AG09319 (cell line): ENCODE data around the gene TRPC4AP.

Experiments
- DNase-seq: peaks from one replicate; pipeline ENCODE4 v3.0.0-alpha.2; 2010; ENCODE audit warnings: low read depth; ENCODE audit errors: extremely low read depth
- TF ChIP-seq, protein P1 (sequence below): IDR thresholded peaks from 2 replicates; pipeline ENCODE4 v1.5.1; 2011; ENCODE audit warnings: low read depth, mild to moderate bottlenecking, inconsistent platforms, low read length, moderate library complexity

The TRPC4AP gene

DNA sequence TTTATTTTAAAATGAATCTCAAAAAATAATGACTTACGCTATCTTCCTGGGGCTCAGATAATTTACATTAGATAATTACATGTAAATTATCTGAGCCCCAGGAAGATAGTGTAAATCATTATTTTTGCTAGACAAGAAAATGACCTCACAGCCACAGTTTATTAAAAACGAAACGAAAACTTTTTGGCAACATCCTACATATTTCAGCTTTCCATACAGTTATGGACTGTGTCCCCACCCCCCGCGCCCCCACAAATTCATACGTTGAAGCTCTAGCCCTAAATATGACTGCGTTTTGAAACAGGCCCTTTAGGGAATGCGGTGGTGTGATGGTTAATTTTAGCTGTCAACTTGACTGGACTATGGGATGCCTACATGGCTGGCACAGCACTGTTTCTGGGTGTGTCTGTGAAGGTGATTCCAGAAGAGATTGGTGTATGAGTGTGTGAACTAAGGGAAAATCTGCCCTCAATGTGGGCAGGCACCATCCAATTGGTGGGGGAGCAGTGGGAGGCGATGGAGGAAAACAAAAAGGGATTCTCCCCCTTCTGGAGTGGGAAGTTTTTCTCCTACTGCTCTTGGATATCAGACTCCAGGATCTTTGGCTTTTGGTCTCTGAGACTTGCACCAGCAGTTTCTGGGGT lies 52.6 kb downstream of the TRPC4AP start:
- TF ChIP-seq, protein P1, sequence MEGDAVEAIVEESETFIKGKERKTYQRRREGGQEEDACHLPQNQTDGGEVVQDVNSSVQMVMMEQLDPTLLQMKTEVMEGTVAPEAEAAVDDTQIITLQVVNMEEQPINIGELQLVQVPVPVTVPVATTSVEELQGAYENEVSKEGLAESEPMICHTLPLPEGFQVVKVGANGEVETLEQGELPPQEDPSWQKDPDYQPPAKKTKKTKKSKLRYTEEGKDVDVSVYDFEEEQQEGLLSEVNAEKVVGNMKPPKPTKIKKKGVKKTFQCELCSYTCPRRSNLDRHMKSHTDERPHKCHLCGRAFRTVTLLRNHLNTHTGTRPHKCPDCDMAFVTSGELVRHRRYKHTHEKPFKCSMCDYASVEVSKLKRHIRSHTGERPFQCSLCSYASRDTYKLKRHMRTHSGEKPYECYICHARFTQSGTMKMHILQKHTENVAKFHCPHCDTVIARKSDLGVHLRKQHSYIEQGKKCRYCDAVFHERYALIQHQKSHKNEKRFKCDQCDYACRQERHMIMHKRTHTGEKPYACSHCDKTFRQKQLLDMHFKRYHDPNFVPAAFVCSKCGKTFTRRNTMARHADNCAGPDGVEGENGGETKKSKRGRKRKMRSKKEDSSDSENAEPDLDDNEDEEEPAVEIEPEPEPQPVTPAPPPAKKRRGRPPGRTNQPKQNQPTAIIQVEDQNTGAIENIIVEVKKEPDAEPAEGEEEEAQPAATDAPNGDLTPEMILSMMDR: no peak
- no peak for DNase-seq

DNA sequence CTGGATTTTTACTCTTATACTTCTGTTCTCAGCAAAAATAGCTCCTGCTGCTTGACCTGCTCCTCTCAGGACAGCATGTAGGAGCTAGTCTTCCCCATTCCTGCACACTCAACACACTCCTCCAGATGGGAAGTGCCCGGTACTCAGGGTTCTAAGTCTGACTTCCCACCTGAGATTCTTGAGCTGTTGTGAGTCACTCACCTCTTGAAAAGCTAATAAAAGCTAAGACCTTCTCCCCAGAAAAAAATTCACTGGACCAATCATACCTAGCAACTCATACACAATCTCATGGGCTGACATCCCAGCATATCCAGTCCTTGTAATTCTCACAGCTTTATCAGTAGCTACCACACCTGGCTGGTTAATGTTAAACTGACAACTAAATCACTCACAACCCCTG lies 53.5 kb downstream of the TRPC4AP start:
- no peak for DNase-seq
- TF ChIP-seq, protein P1: no peak

DNA sequence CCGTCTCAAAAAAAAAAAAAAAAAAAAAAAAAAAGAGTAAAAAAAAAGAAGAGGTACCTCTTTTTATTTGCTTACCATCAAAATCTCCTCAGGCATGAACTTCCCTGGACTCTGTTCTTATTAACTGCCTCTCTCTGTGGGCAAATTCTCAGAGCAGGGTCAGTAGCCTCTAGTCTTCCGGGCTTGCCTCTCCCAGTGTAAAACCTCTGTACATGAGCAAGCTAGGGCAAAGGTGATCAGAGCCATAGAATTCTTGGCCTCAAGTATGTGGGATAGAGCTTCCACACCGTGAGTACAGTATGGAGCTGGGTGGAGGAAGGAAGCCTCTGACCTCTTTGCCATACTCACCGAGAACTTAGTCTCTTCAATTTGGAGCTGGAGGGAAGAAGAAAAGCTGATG lies 58.5 kb downstream of the TRPC4AP start:
- TF ChIP-seq, protein P1: no peak
- no peak for DNase-seq

DNA sequence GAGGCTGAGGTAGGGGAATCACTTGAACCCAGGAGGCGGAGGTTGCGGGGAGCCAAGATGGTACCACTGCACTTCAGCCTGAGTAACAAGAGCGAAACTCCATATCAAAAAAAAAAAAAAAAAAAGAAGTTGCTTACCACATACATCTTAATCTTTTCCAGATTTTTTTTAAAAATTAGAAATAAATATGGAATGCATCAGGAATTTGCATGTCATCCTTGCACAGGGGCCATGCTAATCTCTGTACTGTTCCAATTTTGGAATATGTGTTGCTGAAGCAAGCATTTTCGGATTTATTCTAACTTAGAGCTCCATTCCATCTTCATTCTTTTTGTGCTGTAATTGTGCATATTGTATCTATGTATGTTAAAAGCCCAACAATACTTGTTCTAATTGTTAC lies 62.5 kb downstream of the TRPC4AP start:
- no peak for DNase-seq
- TF ChIP-seq, protein P1: no peak

DNA sequence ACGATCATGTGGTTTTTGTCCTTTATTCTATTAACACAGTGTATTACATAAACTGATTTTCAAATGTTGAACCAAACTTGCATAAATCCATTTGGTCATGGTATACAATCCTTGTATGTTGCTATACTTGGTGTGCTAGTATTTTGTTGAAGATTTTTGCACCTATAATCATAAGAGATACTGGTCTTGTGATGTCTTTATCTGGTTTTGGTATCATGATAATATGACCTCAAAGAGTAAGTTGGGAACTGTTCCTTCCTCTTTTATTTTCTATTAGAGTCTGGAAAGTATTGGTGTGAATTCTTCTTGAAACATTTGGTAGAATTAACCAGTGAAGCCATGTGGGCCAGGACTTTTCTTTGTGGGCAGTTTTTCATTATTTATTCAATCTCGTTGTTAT lies 65.3 kb downstream of the TRPC4AP start:
- DNase-seq: no peak
- TF ChIP-seq, protein P1: no peak

DNA sequence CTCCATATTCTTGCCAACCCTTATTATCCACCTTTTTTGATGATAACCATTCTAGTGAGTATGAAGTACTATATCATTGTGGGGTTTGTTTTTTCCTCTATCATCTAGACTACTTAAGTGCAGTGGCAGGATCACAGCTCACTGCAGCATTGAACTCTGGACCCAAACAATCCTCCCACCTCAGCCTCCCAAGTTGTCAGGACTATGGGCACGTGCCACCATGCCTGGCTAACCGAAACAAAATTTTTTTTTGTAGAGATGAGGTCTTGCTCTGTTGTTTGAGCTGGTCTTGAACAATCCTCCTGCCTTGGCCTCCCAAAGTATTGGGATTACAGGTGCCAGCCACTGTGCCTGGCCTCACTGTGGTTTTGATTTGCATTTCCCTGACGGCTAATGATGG lies 67.5 kb downstream of the TRPC4AP start:
- TF ChIP-seq, protein P1: no peak

DNA sequence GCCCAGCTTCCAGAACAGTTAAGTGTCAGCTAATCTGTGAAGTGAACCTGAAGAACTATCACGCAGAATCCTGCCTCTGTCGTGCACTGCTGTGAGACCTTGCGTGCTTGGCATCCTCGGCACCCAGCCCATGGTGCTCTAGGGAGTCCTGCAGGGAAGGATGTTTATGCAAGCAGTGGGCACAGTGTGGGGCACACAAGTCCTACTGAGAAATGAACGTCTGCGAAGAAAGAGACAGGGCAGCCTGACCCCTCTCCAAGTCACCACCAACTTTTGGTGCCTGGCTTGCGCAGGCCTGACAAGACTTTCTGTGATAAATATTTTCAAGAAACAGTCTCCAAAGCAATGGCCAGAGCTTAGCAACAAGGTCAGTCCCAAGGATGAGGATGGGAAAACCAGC lies 69.0 kb downstream of the TRPC4AP start:
- DNase-seq: no peak
- TF ChIP-seq, protein P1: no peak

More for the DNA sequence above, 67.5 kb downstream of the TRPC4AP start:
- DNase-seq: no peak
